ENCODE measurements around the gene CASKIN1. TPM values are rescaled to one million over a fixed set of nuclear protein-coding genes. Genes with fewer than 3 reads are reported as not detected.

The CASKIN1 gene
- total and polyA plus RNA-seq, 4 donors: under 0.01 to 0.17 (median 0.09) TPM; not detected in 1

DNA sequence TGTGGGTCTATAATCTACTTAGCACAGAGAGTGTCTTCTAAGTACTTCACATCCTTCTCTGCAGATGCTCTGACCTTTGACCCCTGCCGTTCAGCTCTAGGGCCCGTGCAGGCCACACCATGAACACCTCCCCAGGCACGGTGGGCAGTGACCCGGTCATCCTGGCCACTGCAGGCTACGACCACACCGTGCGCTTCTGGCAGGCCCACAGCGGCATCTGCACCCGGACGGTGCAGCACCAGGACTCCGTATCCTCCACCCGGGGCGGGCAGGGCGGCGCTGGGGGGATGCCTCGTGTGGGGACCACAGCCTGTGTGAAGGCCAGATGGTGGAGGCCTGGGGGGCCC, 9.5 kb upstream of the CASKIN1 start (continued):
- TF ChIP-seq TAF1 (conservative IDR thresholded peaks at IDR 0.05) (no peak), HNF4A (conservative IDR thresholded peaks at IDR 0.05) (no peak), FOXA1 (IDR thresholded peaks at IDR 0.05) (no peak), YY1 (IDR thresholded peaks at IDR 0.05) (no peak)

DNA sequence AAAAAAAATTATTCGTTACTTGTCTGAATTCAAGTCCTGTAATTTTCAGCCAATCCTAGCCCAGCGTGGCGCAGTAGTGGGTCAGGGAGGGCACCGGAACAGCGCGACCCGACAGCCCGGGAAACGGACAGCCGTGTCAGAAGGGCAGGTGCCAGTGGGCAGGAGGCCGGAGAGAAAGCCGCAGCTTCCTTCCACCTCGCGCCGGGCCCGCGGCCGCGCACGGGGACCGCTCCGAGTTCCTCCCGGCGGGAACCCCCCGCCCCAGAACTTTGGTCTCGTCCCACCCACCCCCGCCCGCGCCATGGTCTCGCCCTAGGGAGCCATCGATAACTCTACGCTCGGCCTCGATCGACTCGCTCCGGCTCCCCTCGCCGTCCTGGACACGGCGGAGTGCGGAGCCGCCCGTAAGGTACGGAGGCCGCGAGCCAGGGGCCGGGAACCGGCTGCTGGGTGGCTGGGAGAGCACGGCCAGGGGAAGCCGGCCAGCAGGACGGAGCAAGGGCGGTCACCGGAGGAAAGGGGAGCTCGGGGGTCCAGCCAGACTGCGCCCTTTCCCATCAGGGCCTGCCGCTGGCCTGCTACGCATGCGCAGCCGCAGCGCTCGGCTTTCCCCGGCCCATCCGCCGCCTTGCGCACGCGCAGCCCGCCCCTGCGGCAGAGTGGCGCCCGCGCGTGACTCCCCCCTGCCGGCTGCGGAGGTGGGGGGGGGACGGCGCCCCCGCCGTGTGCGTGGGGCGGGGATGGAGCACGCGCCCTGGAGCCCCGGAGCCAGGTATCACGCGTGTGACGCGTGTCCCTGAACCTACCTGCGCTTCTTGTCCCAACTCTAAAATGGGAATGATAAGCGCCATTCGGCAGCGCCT, 8.9 kb upstream of the CASKIN1 start, which contains the start of gene MLST8:
Gene MLST8 (plus strand): TSS at position 351 of the 863 bp plus-strand sequence. CDS start 632 bp downstream, outside the sequence.
- Histone ChIP-seq H3K4me1 (ENCODE audit: control insufficient read depth in 4 of 4, insufficient read depth in 4 of 4, low read length in 3 of 4) (peaks cover 4 to 19% (median 10%) of the 10 kb centered on the region in 4 donors), H3K4me3 (ENCODE audit: low read depth in 1 of 3, low read length in 3 of 3) (peak within 1 kb of the TSS; percentile 50 to 85 (median 76)), H3K9ac (ENCODE audit: low read depth in 1 of 2, low read length in 2 of 2) (peak within 1 kb of the TSS; percentile 12 to 74), H3K27ac (ENCODE audit: low read depth in 1 of 2, low read length in 2 of 2) (peak within 1 kb of the TSS; percentile 80 to 98), H3K27me3 (ENCODE audit: control insufficient read depth in 4 of 4, insufficient read depth in 4 of 4, low read length in 3 of 4) (no peaks in the 10 kb centered on the region), H3K9me3 (ENCODE audit: control insufficient read depth in 4 of 4, low read length in 3 of 4) (no peaks in the 10 kb centered on the region), H3K36me3 (ENCODE audit: control insufficient read depth in 4 of 4, insufficient read depth in 3 of 4, low read depth in 1 of 4, low read length in 3 of 4) (peaks cover 0 to 21% (median 6%) of the 10 kb centered on the region in 4 donors)
- under 1% methylated on average over 93 of the region's 93 CpGs for WGBS
- no peak for TF ChIP-seq HNF4A (conservative IDR thresholded peaks at IDR 0.05)
- TF ChIP-seq GABPA (IDR thresholded peaks at IDR 0.05 in 1 of 2, conservative IDR thresholded peaks at IDR 0.05 in 1 of 2): peak in 1 of 2 donors; percentile 59
- TF ChIP-seq, protein P1, sequence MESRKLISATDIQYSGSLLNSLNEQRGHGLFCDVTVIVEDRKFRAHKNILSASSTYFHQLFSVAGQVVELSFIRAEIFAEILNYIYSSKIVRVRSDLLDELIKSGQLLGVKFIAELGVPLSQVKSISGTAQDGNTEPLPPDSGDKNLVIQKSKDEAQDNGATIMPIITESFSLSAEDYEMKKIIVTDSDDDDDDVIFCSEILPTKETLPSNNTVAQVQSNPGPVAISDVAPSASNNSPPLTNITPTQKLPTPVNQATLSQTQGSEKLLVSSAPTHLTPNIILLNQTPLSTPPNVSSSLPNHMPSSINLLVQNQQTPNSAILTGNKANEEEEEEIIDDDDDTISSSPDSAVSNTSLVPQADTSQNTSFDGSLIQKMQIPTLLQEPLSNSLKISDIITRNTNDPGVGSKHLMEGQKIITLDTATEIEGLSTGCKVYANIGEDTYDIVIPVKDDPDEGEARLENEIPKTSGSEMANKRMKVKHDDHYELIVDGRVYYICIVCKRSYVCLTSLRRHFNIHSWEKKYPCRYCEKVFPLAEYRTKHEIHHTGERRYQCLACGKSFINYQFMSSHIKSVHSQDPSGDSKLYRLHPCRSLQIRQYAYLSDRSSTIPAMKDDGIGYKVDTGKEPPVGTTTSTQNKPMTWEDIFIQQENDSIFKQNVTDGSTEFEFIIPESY (IDR thresholded peaks at IDR 0.05): no peak
- peak; percentile 84 for TF ChIP-seq YY1 (IDR thresholded peaks at IDR 0.05)
- TF ChIP-seq NR2F2 (IDR thresholded peaks at IDR 0.05): peak; percentile 52
- no peak for TF ChIP-seq JUND (IDR thresholded peaks at IDR 0.05)
- TF ChIP-seq SP1 (IDR thresholded peaks at IDR 0.05): peak; percentile 45
- no peak for TF ChIP-seq HNF4G (IDR thresholded peaks at IDR 0.05)
- peak; percentile 93 for DNase-seq (ENCODE audit: low spot score)

DNA sequence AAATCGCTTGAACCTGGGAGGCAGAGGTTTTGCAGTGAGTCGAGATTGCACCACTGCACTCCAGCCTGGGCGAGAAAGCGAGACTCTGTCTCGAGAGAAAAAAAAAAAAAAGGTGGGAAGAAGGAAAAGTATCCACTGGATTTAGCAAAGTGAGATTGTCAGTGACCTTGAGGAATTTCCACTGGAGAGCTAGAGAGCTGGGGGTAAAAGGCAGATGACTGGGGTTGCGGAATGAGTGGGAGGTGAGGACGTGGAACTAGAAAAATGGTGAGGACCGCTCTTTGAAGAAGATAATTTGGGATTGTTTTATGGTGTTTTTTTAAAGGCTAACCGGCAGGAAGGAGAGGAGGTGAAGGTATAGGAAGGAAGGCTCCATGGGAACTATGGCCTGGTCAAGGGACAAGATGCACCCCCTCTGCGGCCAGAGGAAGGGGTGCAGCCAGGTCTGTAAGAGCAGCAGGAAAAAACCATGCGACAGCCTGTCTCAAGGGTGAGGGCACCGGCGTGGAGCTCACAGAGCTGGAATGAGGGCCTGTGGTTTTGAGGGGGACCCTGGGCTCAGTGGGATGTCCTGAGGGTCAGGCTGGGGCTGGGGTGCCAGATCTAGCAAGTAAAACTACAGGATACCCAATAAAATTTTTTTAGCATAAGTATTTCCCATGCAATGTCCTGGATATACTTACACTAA, 8.2 kb upstream of the CASKIN1 start:
- Histone ChIP-seq H3K36me3 (ENCODE audit: control insufficient read depth in 4 of 4, insufficient read depth in 3 of 4, low read depth in 1 of 4, low read length in 3 of 4) (peaks cover 0 to 21% (median 5%) of the 10 kb centered on the region in 4 donors), H3K4me1 (ENCODE audit: control insufficient read depth in 4 of 4, insufficient read depth in 4 of 4, low read length in 3 of 4) (peaks cover 4 to 19% (median 10%) of the 10 kb centered on the region in 4 donors), H3K27ac (ENCODE audit: low read depth in 1 of 2, low read length in 2 of 2) (peak overlapping the region; percentile 80 to 98), H3K4me3 (ENCODE audit: low read depth in 1 of 3, low read length in 3 of 3) (peak overlapping the region; percentile 33 to 85 (median 76)), H3K27me3 (ENCODE audit: control insufficient read depth in 4 of 4, insufficient read depth in 4 of 4, low read length in 3 of 4) (no peaks in the 10 kb centered on the region), H3K9ac (ENCODE audit: low read depth in 1 of 2, low read length in 2 of 2) (no peak overlapping the region), H3K9me3 (ENCODE audit: control insufficient read depth in 4 of 4, low read length in 3 of 4) (no peaks in the 10 kb centered on the region)
- no peak for DNase-seq (ENCODE audit: low spot score)
- 86% methylated on average over 13 of the region's 13 CpGs for WGBS
- TF ChIP-seq HNF4A (conservative IDR thresholded peaks at IDR 0.05): no peak
- TF ChIP-seq TAF1 (conservative IDR thresholded peaks at IDR 0.05): no peak
- TF ChIP-seq, protein P2, sequence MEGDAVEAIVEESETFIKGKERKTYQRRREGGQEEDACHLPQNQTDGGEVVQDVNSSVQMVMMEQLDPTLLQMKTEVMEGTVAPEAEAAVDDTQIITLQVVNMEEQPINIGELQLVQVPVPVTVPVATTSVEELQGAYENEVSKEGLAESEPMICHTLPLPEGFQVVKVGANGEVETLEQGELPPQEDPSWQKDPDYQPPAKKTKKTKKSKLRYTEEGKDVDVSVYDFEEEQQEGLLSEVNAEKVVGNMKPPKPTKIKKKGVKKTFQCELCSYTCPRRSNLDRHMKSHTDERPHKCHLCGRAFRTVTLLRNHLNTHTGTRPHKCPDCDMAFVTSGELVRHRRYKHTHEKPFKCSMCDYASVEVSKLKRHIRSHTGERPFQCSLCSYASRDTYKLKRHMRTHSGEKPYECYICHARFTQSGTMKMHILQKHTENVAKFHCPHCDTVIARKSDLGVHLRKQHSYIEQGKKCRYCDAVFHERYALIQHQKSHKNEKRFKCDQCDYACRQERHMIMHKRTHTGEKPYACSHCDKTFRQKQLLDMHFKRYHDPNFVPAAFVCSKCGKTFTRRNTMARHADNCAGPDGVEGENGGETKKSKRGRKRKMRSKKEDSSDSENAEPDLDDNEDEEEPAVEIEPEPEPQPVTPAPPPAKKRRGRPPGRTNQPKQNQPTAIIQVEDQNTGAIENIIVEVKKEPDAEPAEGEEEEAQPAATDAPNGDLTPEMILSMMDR (IDR thresholded peaks at IDR 0.05; ENCODE audit: low read depth, low read length, missing input control): no peak
- no peak for TF ChIP-seq GABPA (IDR thresholded peaks at IDR 0.05 in 1 of 2, conservative IDR thresholded peaks at IDR 0.05 in 1 of 2)
- TF ChIP-seq HNF4G (IDR thresholded peaks at IDR 0.05): no peak
- no peak for TF ChIP-seq EGR1 (IDR thresholded peaks at IDR 0.05; ENCODE audit: low read depth in 2 of 2)
- TF ChIP-seq JUND (IDR thresholded peaks at IDR 0.05): no peak
- TF ChIP-seq, protein P3, sequence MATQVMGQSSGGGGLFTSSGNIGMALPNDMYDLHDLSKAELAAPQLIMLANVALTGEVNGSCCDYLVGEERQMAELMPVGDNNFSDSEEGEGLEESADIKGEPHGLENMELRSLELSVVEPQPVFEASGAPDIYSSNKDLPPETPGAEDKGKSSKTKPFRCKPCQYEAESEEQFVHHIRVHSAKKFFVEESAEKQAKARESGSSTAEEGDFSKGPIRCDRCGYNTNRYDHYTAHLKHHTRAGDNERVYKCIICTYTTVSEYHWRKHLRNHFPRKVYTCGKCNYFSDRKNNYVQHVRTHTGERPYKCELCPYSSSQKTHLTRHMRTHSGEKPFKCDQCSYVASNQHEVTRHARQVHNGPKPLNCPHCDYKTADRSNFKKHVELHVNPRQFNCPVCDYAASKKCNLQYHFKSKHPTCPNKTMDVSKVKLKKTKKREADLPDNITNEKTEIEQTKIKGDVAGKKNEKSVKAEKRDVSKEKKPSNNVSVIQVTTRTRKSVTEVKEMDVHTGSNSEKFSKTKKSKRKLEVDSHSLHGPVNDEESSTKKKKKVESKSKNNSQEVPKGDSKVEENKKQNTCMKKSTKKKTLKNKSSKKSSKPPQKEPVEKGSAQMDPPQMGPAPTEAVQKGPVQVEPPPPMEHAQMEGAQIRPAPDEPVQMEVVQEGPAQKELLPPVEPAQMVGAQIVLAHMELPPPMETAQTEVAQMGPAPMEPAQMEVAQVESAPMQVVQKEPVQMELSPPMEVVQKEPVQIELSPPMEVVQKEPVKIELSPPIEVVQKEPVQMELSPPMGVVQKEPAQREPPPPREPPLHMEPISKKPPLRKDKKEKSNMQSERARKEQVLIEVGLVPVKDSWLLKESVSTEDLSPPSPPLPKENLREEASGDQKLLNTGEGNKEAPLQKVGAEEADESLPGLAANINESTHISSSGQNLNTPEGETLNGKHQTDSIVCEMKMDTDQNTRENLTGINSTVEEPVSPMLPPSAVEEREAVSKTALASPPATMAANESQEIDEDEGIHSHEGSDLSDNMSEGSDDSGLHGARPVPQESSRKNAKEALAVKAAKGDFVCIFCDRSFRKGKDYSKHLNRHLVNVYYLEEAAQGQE (IDR thresholded peaks at IDR 0.05): no peak
- no peak for TF ChIP-seq RAD21 (IDR thresholded peaks at IDR 0.05)
- TF ChIP-seq, protein P1 (IDR thresholded peaks at IDR 0.05): no peak
- TF ChIP-seq, protein P4, sequence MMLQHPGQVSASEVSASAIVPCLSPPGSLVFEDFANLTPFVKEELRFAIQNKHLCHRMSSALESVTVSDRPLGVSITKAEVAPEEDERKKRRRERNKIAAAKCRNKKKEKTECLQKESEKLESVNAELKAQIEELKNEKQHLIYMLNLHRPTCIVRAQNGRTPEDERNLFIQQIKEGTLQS (IDR thresholded peaks at IDR 0.05): no peak
- no peak for TF ChIP-seq FOXA2 (IDR thresholded peaks at IDR 0.05)
- no peak for TF ChIP-seq SP1 (IDR thresholded peaks at IDR 0.05)
- TF ChIP-seq FOXA1 (IDR thresholded peaks at IDR 0.05): no peak
- no peak for TF ChIP-seq RXRA (IDR thresholded peaks at IDR 0.05)
- no peak for TF ChIP-seq NR2F2 (IDR thresholded peaks at IDR 0.05)
